Measurements from ENCODE around the gene ADAMTS17.

The ADAMTS17 gene

GRCh38 chr15:100252359-100252758 lies 89.4 kb downstream of the ADAMTS17 start:
- Histone ChIP-seq H4K20me1 (ENCODE audit: insufficient read depth, low read length) (no peaks in the 10 kb centered on the region), H3K79me2 (ENCODE audit: insufficient read depth, low read length) (peaks cover 38% of the 10 kb centered on the region), H3K4me2 (ENCODE audit: insufficient read depth, low read length) (no peak overlapping the region), H3K36me3 (ENCODE audit: insufficient read depth, low read length) (peaks cover 95% of the 10 kb centered on the region), H3K27me3 (ENCODE audit: insufficient read depth, low read length, poor library complexity) (no peaks in the 10 kb centered on the region), H2AFZ (ENCODE audit: low read depth, low read length) (no peak overlapping the region), H3K27ac (ENCODE audit: low read length) (no peak overlapping the region), H3K4me1 (ENCODE audit: insufficient read depth, low read length) (no peaks in the 10 kb centered on the region), H3K4me3 (ENCODE audit: low read depth in 1 of 2, low read length in 2 of 2) (no peak overlapping the region), H3K9ac (ENCODE audit: low read depth, low read length) (no peak overlapping the region), H3K9me3 (ENCODE audit: insufficient read depth, low read length, severe bottlenecking) (no peaks in the 10 kb centered on the region)
- ATAC-seq (ENCODE audit: insufficient read depth, low read depth) (no peak), DNase-seq (no peak)
- no peak for TF ChIP-seq EZH2 (IDR thresholded peaks at IDR 0.05; ENCODE audit: borderline replicate concordance, low read depth, low read length, severe bottlenecking)
- TF ChIP-seq CTCF (IDR thresholded peaks at IDR 0.05; ENCODE audit: borderline replicate concordance, extremely low read depth, low read length, poor library complexity, severe bottlenecking): no peak

GRCh38 chr15:100250176-100250800 lies 91.5 kb downstream of the ADAMTS17 start:
- ATAC-seq (ENCODE audit: insufficient read depth, low read depth) (no peak), DNase-seq (no peak)

GRCh38 chr15:100249096-100249815 lies 92.5 kb downstream of the ADAMTS17 start:
- no peaks in the 10 kb centered on the region for H4K20me1 ChIP-seq (ENCODE audit: insufficient read depth, low read length)
- no peak overlapping the region for H3K9ac ChIP-seq (ENCODE audit: low read depth, low read length)
- H3K27me3 ChIP-seq (ENCODE audit: insufficient read depth, low read length, poor library complexity): no peaks in the 10 kb centered on the region
- no peak overlapping the region for H2AFZ ChIP-seq (ENCODE audit: low read depth, low read length)
- no peak overlapping the region for H3K4me2 ChIP-seq (ENCODE audit: insufficient read depth, low read length)
- ATAC-seq (ENCODE audit: insufficient read depth, low read depth): no peak
- TF ChIP-seq EZH2 (IDR thresholded peaks at IDR 0.05; ENCODE audit: borderline replicate concordance, low read depth, low read length, severe bottlenecking) (no peak), CTCF (IDR thresholded peaks at IDR 0.05; ENCODE audit: borderline replicate concordance, extremely low read depth, low read length, poor library complexity, severe bottlenecking) (no peak)
- H3K79me2 ChIP-seq (ENCODE audit: insufficient read depth, low read length): peaks cover 38% of the 10 kb centered on the region
- no peaks in the 10 kb centered on the region for H3K4me1 ChIP-seq (ENCODE audit: insufficient read depth, low read length)
- H3K27ac ChIP-seq (ENCODE audit: low read length): peak overlapping the region; percentile 36; the same call in 1 of the 2 replicates
- no peak for DNase-seq
- no peak overlapping the region for H3K4me3 ChIP-seq (ENCODE audit: low read depth in 1 of 2, low read length in 2 of 2)
- H3K9me3 ChIP-seq (ENCODE audit: insufficient read depth, low read length, severe bottlenecking): no peaks in the 10 kb centered on the region
- peaks cover 92% of the 10 kb centered on the region for H3K36me3 ChIP-seq (ENCODE audit: insufficient read depth, low read length)

More at GRCh38 chr15:100250176-100250800, 91.5 kb downstream of the ADAMTS17 start:
- Histone ChIP-seq H3K27me3 (ENCODE audit: insufficient read depth, low read length, poor library complexity) (no peaks in the 10 kb centered on the region), H3K4me3 (ENCODE audit: low read depth in 1 of 2, low read length in 2 of 2) (no peak overlapping the region), H3K27ac (ENCODE audit: low read length) (no peak overlapping the region), H3K9ac (ENCODE audit: low read depth, low read length) (no peak overlapping the region), H3K4me2 (ENCODE audit: insufficient read depth, low read length) (no peak overlapping the region), H3K9me3 (ENCODE audit: insufficient read depth, low read length, severe bottlenecking) (no peaks in the 10 kb centered on the region), H3K36me3 (ENCODE audit: insufficient read depth, low read length) (peaks cover 92% of the 10 kb centered on the region), H4K20me1 (ENCODE audit: insufficient read depth, low read length) (no peaks in the 10 kb centered on the region), H3K79me2 (ENCODE audit: insufficient read depth, low read length) (peaks cover 38% of the 10 kb centered on the region), H3K4me1 (ENCODE audit: insufficient read depth, low read length) (no peaks in the 10 kb centered on the region), H2AFZ (ENCODE audit: low read depth, low read length) (no peak overlapping the region)
- no peak for TF ChIP-seq CTCF (IDR thresholded peaks at IDR 0.05; ENCODE audit: borderline replicate concordance, extremely low read depth, low read length, poor library complexity, severe bottlenecking)
- TF ChIP-seq EZH2 (IDR thresholded peaks at IDR 0.05; ENCODE audit: borderline replicate concordance, low read depth, low read length, severe bottlenecking): no peak
